Measurements from ENCODE around the gene LYZL2. TPM values are rescaled to one million over a fixed set of nuclear protein-coding genes. Genes with fewer than 3 reads are reported as not detected.
A peak's percentile ranks its signal among the peaks of the same experiment; 100 is the strongest.

The LYZL2 gene
- total RNA-seq, 2 donors from 2014 or later, result not detected

- DNase-seq (no peak), ATAC-seq (peak in 1 of 2 donors; percentile 33)
- intact Hi-C loops (cut with DNase I), result no loop called here
Measured at GRCh38 chr10:30573721-30574431, 55.7 kb downstream of the LYZL2 start.

GRCh38 chr10:30565449-30565848, 64.1 kb downstream of the LYZL2 start:
- DNase-seq, result no peak
- ATAC-seq, result no peak
- intact Hi-C loops (cut with DNase I), result no loop called here

- ATAC-seq, result no peak
- intact Hi-C loops (cut with DNase I), result no loop called here
- no peak for DNase-seq
Measured at GRCh38 chr10:30562787-30563186, 66.8 kb downstream of the LYZL2 start.

Other genes with a start within 250 kb of the LYZL2 start
- 10 to 100 TPM; 13.1 to 25.2 TPM for gene MAP3K8, start 195.6 kb downstream of the LYZL2 start, total RNA-seq

Data from left cardiac atrium (tissue), 4 donors.